Left lung (tissue), 10 donors: ENCODE measurements around the gene CD177. TPM values are rescaled to one million over a fixed set of nuclear protein-coding genes. Genes with fewer than 3 reads are reported as not detected.
"Not testable (repeated sequence)": the region's sequence is repeated elsewhere in the genome, so short reads cannot be mapped to it uniquely, and the experiment has no call there.

ENCODE experiments used
- ATAC-seq: fragments of 200-7000 bp; cut with Tn5 transposase; one replicate; pipeline ENCODE4 v1.9.1; 2020; ENCODE audit warnings: moderate library complexity
- DNase-seq, 4 donors: peaks; one replicate each; pipeline ENCODE4 v3.0.0-alpha.2; 2013 to 2020
- H3K27ac ChIP-seq, 2 donors: fragments of 200-600 bp; sonication (generic) in 1 of 2; one replicate each; pipeline versions ENCODE4 v1.5.0 to v1.8.0; 2020 to 2021
- H3K27me3 ChIP-seq, 2 donors: fragments of 200-600 bp; sonication (generic) in 1 of 2; one replicate each; pipeline versions ENCODE4 v1.5.0 to v1.8.0; 2020 to 2021
- H3K36me3 ChIP-seq, 2 donors: fragments of 200-600 bp; sonication (generic) in 1 of 2; one replicate each; pipeline versions ENCODE4 v1.5.0 to v1.8.0; 2020 to 2021
- H3K4me1 ChIP-seq, 2 donors: fragments of 200-600 bp; one replicate each; pipeline ENCODE4 v1.8.0; 2021
- H3K4me3 ChIP-seq, 2 donors: fragments of 200-600 bp; sonication (generic) in 1 of 2; one replicate each; pipeline versions ENCODE4 v1.5.0 to v1.8.0; 2020 to 2021; ENCODE audit warnings: mild to moderate bottlenecking in 1 of 2
- H3K9me3 ChIP-seq, 2 donors: fragments of 200-600 bp; sonication (generic) in 1 of 2; one replicate each; pipeline versions ENCODE4 v1.5.0 to v1.8.0; 2020 to 2021
- CTCF ChIP-seq, 2 donors: fragments of 200-600 bp; sonication (generic) in 1 of 2; IDR thresholded peaks; one replicate each; pipeline versions ENCODE4 v1.5.0 to v1.8.0; 2021; ENCODE audit warnings: antibody characterized with exemption in 2 of 2
- intact Hi-C, 2 donors: fragments of 100-400 bp; cut with DNase I; formaldehyde crosslinking; loops; one replicate each; pipeline versions ENCODE4 v1.11.2 to v1.14.2; 2022
- polyA plus RNA-seq, 6 donors: library from polyadenylated mRNA; unstranded; fragments of 120-200 nt; gene quantifications; one replicate each; pipeline ENCODE4 v1.2.1, GENCODE V29; 2013; ENCODE audit not compliant: insufficient read length in 6 of 6
- total RNA-seq, 2 donors: library from RNA; stranded (reverse); fragmentation: NEBNext Ultra II Directional; extraction: Animal tissue kit (Norgen Biotek cat#: 25700); gene quantifications; one replicate each; pipeline ENCODE4 v1.2.1, GENCODE V29; 2021
- donor health status: DM: no; HTN: yes; CAD: no.
- donor health status: DM: no; HTN: no; CAD: no.

Gene CD177
- total and polyA plus RNA-seq, 8 donors = 0.17 to 13.8 (median 0.54) TPM; not detected in 1

GRCh38 chr19:43316591-43317319 lies 36.7 kb upstream of the CD177 start:
- Histone ChIP-seq H3K27me3 (peaks cover 0 to 5% of the 10 kb centered on the region in 2 donors), H3K4me1 (no peaks in the 10 kb centered on the region), H3K4me3 (no peak overlapping the region), H3K9me3 (no peaks in the 10 kb centered on the region), H3K36me3 (no peaks in the 10 kb centered on the region), H3K27ac (no peak overlapping the region)
- no peak for ATAC-seq
- intact Hi-C loops = no loop called here
- DNase-seq = no peak
- TF ChIP-seq CTCF (IDR thresholded peaks at IDR 0.05) = no peak

DNA sequence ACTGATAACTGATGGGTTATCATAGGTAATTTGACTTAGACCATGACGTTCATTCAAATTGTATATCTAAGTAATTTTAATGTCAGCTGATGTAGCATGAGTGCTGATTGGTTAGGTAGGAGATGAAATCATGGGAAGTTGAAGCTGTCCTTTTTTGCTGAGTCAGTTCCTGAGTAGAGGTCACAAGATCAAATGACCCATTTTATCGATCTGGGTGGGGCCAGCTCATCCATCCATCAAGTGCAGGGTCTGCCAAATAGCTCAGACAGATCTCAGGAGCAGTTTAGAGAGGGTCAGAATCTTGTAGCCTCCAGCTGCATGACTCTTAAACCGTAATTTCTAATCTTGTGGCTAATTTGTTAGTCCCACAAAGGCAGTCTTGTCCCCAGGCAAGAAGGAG lies 35.3 kb upstream of the CD177 start:
- H3K9me3 ChIP-seq = no peaks in the 10 kb centered on the region
- intact Hi-C loops = no loop called here
- no peaks in the 10 kb centered on the region for H3K4me1 ChIP-seq
- no peak for TF ChIP-seq CTCF (IDR thresholded peaks at IDR 0.05)
- H3K27ac ChIP-seq = no peak overlapping the region
- ATAC-seq (no peak), DNase-seq (no peak)
- peaks cover 0 to 5% of the 10 kb centered on the region in 2 donors for H3K27me3 ChIP-seq
- H3K36me3 ChIP-seq = no peaks in the 10 kb centered on the region
- H3K4me3 ChIP-seq = no peak overlapping the region

- no peaks in the 10 kb centered on the region for H3K4me1 ChIP-seq
- intact Hi-C loops = no loop called here
Observed at GRCh38 chr19:43318796-43319314, 34.6 kb upstream of the CD177 start.

GRCh38 chr19:43320546-43320945 lies 32.9 kb upstream of the CD177 start:
- Histone ChIP-seq H3K9me3 (no peaks in the 10 kb centered on the region), H3K36me3 (no peaks in the 10 kb centered on the region), H3K4me3 (no peak overlapping the region), H3K27me3 (peaks cover 0 to 5% of the 10 kb centered on the region in 2 donors), H3K4me1 (no peaks in the 10 kb centered on the region), H3K27ac (no peak overlapping the region)
- no peak for ATAC-seq
- intact Hi-C loops = no loop called here
- TF ChIP-seq CTCF (IDR thresholded peaks at IDR 0.05) = no peak
- DNase-seq = no peak

More at GRCh38 chr19:43318796-43319314, 34.6 kb upstream of the CD177 start:
- TF ChIP-seq CTCF (IDR thresholded peaks at IDR 0.05) = no peak
- Histone ChIP-seq H3K4me3 (no peak overlapping the region), H3K9me3 (no peaks in the 10 kb centered on the region), H3K36me3 (no peaks in the 10 kb centered on the region), H3K27me3 (peaks cover 0 to 5% of the 10 kb centered on the region in 2 donors), H3K27ac (no peak overlapping the region)
- no peak for DNase-seq
- no peak for ATAC-seq

DNA sequence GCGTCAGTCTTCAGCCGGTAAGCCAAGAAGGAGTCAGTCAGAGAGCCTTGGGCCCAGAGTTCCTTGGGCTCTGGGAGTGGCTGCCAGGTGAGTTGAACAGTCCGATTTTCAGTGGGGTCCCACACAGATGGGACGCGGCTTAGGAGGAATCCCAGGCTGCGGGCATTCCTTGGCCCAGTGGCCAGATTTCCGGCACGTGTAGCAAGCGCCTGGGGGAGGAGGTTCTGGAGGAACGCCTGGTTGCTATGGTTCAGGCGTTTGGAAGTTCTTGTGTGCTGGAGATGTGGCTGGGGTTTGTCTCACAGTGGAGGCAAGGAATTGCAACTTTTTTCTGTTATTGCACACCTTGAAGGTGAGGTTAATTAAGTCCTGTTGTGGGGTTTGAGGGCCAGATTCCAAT lies 26.7 kb upstream of the CD177 start:
- intact Hi-C loops, DNase-seq, H3K4me3 ChIP-seq: not testable (repeated sequence)

DNA sequence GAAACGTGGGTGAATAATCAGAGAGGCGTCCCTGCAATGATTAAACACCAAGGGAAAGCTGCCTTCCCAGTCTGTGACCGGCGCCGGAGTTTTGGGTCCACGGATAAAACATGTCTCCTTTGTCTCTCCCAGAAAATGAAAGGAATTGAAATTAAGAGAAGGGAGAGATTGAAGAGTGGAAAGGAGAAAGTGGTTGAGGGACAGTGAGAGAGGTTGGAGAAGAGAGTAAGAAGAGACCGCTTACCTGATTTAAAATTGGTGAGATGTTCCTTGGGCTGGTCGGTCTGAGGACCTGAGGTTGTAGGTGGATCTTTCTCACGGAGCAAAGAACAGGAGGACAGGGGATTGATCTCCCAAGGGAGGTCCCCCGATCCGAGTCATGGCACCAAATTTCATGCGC lies 24.9 kb upstream of the CD177 start:
- H3K27ac ChIP-seq, H3K4me3 ChIP-seq, DNase-seq, H3K9me3 ChIP-seq, intact Hi-C loops, H3K27me3 ChIP-seq, H3K4me1 ChIP-seq, ATAC-seq, H3K36me3 ChIP-seq: not testable (repeated sequence)

More for the DNA sequence above, 26.7 kb upstream of the CD177 start:
- not testable (repeated sequence) for H3K9me3 ChIP-seq, ATAC-seq, H3K36me3 ChIP-seq, H3K4me1 ChIP-seq, H3K27ac ChIP-seq, H3K27me3 ChIP-seq

DNA sequence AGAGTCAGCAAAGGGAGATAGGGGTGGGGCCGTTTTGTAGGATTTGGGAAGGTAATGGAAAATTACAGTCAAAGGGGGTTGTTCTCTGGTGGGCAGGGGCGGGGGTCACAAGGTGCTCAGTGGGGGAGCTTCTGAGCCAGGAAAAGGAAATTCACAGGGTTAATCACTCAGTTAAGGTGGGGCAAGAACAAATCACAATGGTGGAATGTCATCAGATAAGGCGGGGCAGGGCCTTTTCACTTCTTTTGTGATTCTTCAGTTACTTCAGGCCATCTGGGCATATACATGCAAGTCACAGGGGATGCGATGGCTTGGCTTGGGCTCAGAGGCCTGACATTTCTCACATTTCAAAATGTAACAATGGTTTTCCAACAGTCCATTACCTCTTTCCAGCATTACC lies 24.4 kb upstream of the CD177 start:
- H3K27me3 ChIP-seq, H3K27ac ChIP-seq, H3K36me3 ChIP-seq, H3K4me3 ChIP-seq, ATAC-seq, H3K4me1 ChIP-seq, DNase-seq, H3K9me3 ChIP-seq, intact Hi-C loops: not testable (repeated sequence)
